ENCODE results near the gene DNASE1L1.
"Not testable (repeated sequence)": the region's sequence is repeated elsewhere in the genome, so short reads cannot be mapped to it uniquely, and the experiment has no call there.

The DNASE1L1 gene

GRCh38 chrX:154403192-154403591 lies 5.9 kb downstream of the DNASE1L1 start:
- DNase-seq, result no peak

- no peak for DNase-seq
Measured at GRCh38 chrX:154402622-154403127, 6.4 kb downstream of the DNASE1L1 start.

GRCh38 chrX:154401918-154402621 lies 7.0 kb downstream of the DNASE1L1 start:
- DNase-seq, result no peak

GRCh38 chrX:154401045-154401799 lies 7.8 kb downstream of the DNASE1L1 start:
- DNase-seq, result no peak

GRCh38 chrX:154400369-154400817 lies 8.7 kb downstream of the DNASE1L1 start:
- not testable (repeated sequence) for DNase-seq

- DNase-seq, result no peak
Measured at GRCh38 chrX:154399527-154400368, 9.3 kb downstream of the DNASE1L1 start.

- peak; percentile 36 for DNase-seq
Measured at GRCh38 chrX:154398668-154399526, 10.2 kb downstream of the DNASE1L1 start.

GRCh38 chrX:154397888-154398667 lies 11.0 kb downstream of the DNASE1L1 start, which contains the start of gene RPL10:
Gene RPL10, plus strand, starts transcription at chrX:154398377. Its CDS starts 143 bp downstream, at chrX:154398520.
- peak; percentile 80 for DNase-seq

- peak; percentile 18 for DNase-seq
Measured at GRCh38 chrX:154396973-154397887, 11.8 kb downstream of the DNASE1L1 start.

GRCh38 chrX:154396363-154396762 lies 12.7 kb downstream of the DNASE1L1 start:
- DNase-seq, result not testable (repeated sequence)

- not testable (repeated sequence) for DNase-seq
Measured at GRCh38 chrX:154389812-154390747, 19.0 kb downstream of the DNASE1L1 start.

GRCh38 chrX:154388649-154389048 lies 20.4 kb downstream of the DNASE1L1 start:
- DNase-seq, result not testable (repeated sequence)

- DNase-seq, result not testable (repeated sequence)
Measured at GRCh38 chrX:154388094-154388493, 21.0 kb downstream of the DNASE1L1 start.

- no peak for DNase-seq
Measured at GRCh38 chrX:154384284-154384892, 24.7 kb downstream of the DNASE1L1 start.

- no peak for DNase-seq
Measured at GRCh38 chrX:154383359-154384283, 25.4 kb downstream of the DNASE1L1 start.

- DNase-seq, result no peak
Measured at GRCh38 chrX:154382483-154383069, 26.5 kb downstream of the DNASE1L1 start.

GRCh38 chrX:154381271-154381670 lies 27.8 kb downstream of the DNASE1L1 start:
- no peak for DNase-seq

Measured in KG1 (cell line).